SK-N-MC (cell line): ENCODE data around the gene PIH1D1.

Source experiments
- EZH2 ChIP-seq: fragments of 200-600 bp; sonication (generic); IDR thresholded peaks from one replicate; pipeline ENCODE4 v1.6.1; 2017; ENCODE audit warnings: antibody characterized with exemption
- POLR2AphosphoS5 ChIP-seq: IDR thresholded peaks from 2 replicates; pipeline ENCODE4 v1.6.1; 2012; ENCODE audit warnings: mild to moderate bottlenecking, low read depth, low read length, borderline replicate concordance

- TF ChIP-seq EZH2 (no peak), POLR2AphosphoS5 (no peak)
These were observed 19.2 kb downstream of the PIH1D1 start for GRCh38 chr19:49432141-49433073.
